ENCODE measurements around the gene LRMDA. TPM values are rescaled to one million over a fixed set of nuclear protein-coding genes. Genes with fewer than 3 reads are reported as not detected.

Gene LRMDA
- total and polyA plus RNA-seq, 2 donors (not counting 1 experiment from before 2014, with no cell fraction given), result 0.12 TPM; not detected in 1

DNA sequence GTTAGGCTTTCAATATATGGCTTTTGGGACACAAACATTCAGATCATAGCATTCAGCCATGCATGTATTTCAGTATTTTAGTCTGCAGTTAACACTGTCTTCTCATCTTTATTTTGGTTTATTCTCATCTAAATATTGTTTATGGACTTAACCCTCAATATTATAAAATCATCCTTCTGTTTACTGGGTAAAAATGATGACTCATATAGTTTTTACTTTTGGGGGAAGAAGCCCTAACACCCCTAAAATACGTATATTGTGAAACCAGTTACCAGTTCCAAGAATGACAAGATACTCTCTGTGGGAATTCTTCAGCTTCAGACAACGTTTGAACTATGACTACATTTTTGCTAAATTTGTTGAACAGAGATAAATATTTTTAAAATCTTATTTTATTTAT lies 505.4 kb downstream of the LRMDA start:
- TF ChIP-seq EZH2 (IDR thresholded peaks at IDR 0.05; ENCODE audit: borderline replicate concordance, insufficient read depth, low read depth, low read length, poor library complexity, severe bottlenecking) (no peak), CTCF (IDR thresholded peaks at IDR 0.05) (no peak)
- H3K9me3 Mint-ChIP-seq (ENCODE audit: insufficient read depth), result no peaks in the 10 kb centered on the region
- no peak overlapping the region for H3K9ac ChIP-seq (ENCODE audit: low read length)
- H3K4me2 ChIP-seq (replicated peaks; ENCODE audit: low read depth, low read length, poor library complexity, severe bottlenecking), result no peak overlapping the region
- ChIA-PET CTCF (no interaction called here), POLR2A (no interaction called here)
- peaks cover 6% of the 10 kb centered on the region for H3K27me3 Mint-ChIP-seq
- WGBS (ENCODE audit: insufficient coverage), result no CpG with 5 or more reads among the region's 2 CpGs
- no peak overlapping the region for H3K27ac ChIP-seq (ENCODE audit: low read length in 2 of 2)
- H3K27me3 ChIP-seq (replicated peaks in 1 of 4; ENCODE audit: control extremely low read depth in 1 of 4, control insufficient read depth in 3 of 4, insufficient read depth in 4 of 4, low read length in 3 of 4), result no peaks in the 10 kb centered on the region
- no peaks in the 10 kb centered on the region for H4K20me1 ChIP-seq (ENCODE audit: control insufficient read depth, insufficient read depth, low read length, poor library complexity, severe bottlenecking)
- no peaks in the 10 kb centered on the region for H3K4me1 ChIP-seq (ENCODE audit: control insufficient read depth in 2 of 2, insufficient read depth in 2 of 2, low read length in 2 of 2)
- no peak overlapping the region for H2AFZ ChIP-seq (ENCODE audit: insufficient read depth, low read depth, low read length, poor library complexity, severe bottlenecking)
- H3K36me3 ChIP-seq (replicated peaks in 1 of 2; ENCODE audit: control extremely low read depth in 1 of 2, control insufficient read depth in 1 of 2, extremely low read depth in 1 of 2, insufficient read depth in 2 of 2, low read length in 1 of 2), result no peaks in the 10 kb centered on the region
- intact Hi-C loops (cut with micrococcal nuclease), result no loop called here
- no peak overlapping the region for H3K27ac Mint-ChIP-seq
- H3K4me1 Mint-ChIP-seq, result no peaks in the 10 kb centered on the region
- no peak for ATAC-seq (ENCODE audit: low read depth)
- H3K4me3 Mint-ChIP-seq, result no peak overlapping the region
- H3K9me3 ChIP-seq (ENCODE audit: control extremely low read depth in 1 of 3, control insufficient read depth in 2 of 3, insufficient read depth in 1 of 3, low read length in 2 of 3), result no peaks in the 10 kb centered on the region
- no peak overlapping the region for H3K4me3 ChIP-seq (ENCODE audit: control extremely low read depth in 1 of 5, extremely low read depth in 1 of 5, insufficient read depth in 1 of 5, low read depth in 2 of 5, low read length in 4 of 5)
- H3K79me2 ChIP-seq (ENCODE audit: control insufficient read depth, insufficient read depth, low read length), result no peaks in the 10 kb centered on the region
- no peak for DNase-seq

GRCh38 chr10:75937823-75938222 lies 506.4 kb downstream of the LRMDA start:
- Histone ChIP-seq H3K9me3 (ENCODE audit: control extremely low read depth in 1 of 3, control insufficient read depth in 2 of 3, insufficient read depth in 1 of 3, low read length in 2 of 3) (no peaks in the 10 kb centered on the region), H3K4me2 (replicated peaks; ENCODE audit: low read depth, low read length, poor library complexity, severe bottlenecking) (no peak overlapping the region), H3K4me3 (ENCODE audit: control extremely low read depth in 1 of 5, extremely low read depth in 1 of 5, insufficient read depth in 1 of 5, low read depth in 2 of 5, low read length in 4 of 5) (no peak overlapping the region), H3K4me1 (ENCODE audit: control insufficient read depth in 2 of 2, insufficient read depth in 2 of 2, low read length in 2 of 2) (no peaks in the 10 kb centered on the region), H2AFZ (ENCODE audit: insufficient read depth, low read depth, low read length, poor library complexity, severe bottlenecking) (no peak overlapping the region), H4K20me1 (ENCODE audit: control insufficient read depth, insufficient read depth, low read length, poor library complexity, severe bottlenecking) (no peaks in the 10 kb centered on the region), H3K36me3 (replicated peaks in 1 of 2; ENCODE audit: control extremely low read depth in 1 of 2, control insufficient read depth in 1 of 2, extremely low read depth in 1 of 2, insufficient read depth in 2 of 2, low read length in 1 of 2) (no peaks in the 10 kb centered on the region), H3K79me2 (ENCODE audit: control insufficient read depth, insufficient read depth, low read length) (no peaks in the 10 kb centered on the region), H3K27ac (ENCODE audit: low read length in 2 of 2) (no peak overlapping the region), H3K27me3 (replicated peaks in 1 of 4; ENCODE audit: control extremely low read depth in 1 of 4, control insufficient read depth in 3 of 4, insufficient read depth in 4 of 4, low read length in 3 of 4) (no peaks in the 10 kb centered on the region), H3K9ac (ENCODE audit: low read length) (no peak overlapping the region)
- no peaks in the 10 kb centered on the region for H3K4me1 Mint-ChIP-seq
- CTCF ChIA-PET, result no interaction called here
- TF ChIP-seq EZH2 (IDR thresholded peaks at IDR 0.05; ENCODE audit: borderline replicate concordance, insufficient read depth, low read depth, low read length, poor library complexity, severe bottlenecking) (no peak), CTCF (IDR thresholded peaks at IDR 0.05) (no peak)
- no peak overlapping the region for H3K27ac Mint-ChIP-seq
- peaks cover 6% of the 10 kb centered on the region for H3K27me3 Mint-ChIP-seq
- no peak overlapping the region for H3K4me3 Mint-ChIP-seq
- intact Hi-C loops (cut with micrococcal nuclease), result no loop called here
- ATAC-seq (ENCODE audit: low read depth) (no peak), DNase-seq (no peak)
- H3K9me3 Mint-ChIP-seq (ENCODE audit: insufficient read depth), result no peaks in the 10 kb centered on the region
- POLR2A ChIA-PET, result no interaction called here
- WGBS (ENCODE audit: insufficient coverage), result no CpG with 5 or more reads among the region's 2 CpGs
